ENCODE data around the gene CLPTM1L. TPM values are rescaled to one million over a fixed set of nuclear protein-coding genes. Genes with fewer than 3 reads are reported as not detected.

Gene CLPTM1L
- total RNA-seq, 4 donors from 2014 or later, result 65.0 to 165 (median 106) TPM

DNA sequence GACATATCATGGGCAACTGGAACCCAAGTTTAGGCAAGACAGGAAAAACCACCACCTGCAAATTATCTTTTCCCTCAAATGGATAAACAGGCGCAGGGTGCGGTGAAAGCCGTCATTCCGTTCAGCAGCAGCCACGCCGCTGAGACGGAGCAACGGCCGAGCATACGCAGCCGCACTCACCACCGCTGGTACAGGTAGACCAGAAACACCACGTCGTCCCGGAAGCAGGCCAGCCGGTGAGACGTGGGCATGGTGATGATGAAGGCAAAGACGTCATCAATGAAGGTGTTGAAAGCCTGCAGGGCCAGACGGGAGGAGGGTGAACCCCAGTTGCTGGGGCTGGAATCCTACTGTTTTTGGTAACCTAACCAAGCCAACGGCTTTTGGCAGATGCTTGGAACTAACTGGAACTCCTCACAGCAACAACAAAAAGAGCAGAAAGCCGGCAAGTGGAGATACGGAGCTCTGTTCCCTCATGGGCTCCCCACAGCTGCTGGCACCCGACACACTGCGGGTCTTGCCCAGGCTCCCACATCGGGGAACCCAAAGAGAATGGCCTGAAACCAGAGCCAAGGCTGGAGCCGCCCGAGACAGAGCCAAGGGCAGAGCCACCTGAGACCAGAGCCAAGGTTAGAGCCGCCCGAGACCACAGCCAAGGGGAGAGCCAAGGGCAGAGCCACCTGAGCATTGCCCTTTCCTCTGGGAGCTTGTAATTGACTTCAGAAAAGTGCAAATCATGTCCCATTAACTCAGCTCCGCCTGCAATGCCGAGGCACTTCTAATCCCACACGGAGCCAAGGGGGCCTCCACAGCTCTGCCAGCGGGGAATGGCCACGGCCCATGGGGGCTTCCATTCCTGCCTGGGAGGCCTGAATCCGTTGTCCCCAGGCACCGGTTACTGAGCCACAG lies 24.2 kb downstream of the CLPTM1L start:
- no peak for TF ChIP-seq CTCF (IDR thresholded peaks at IDR 0.05)
- DNase-seq (ENCODE audit: low spot score), result no peak
- no peak for ATAC-seq (ENCODE audit: low FRiP score)

- no peak for DNase-seq (ENCODE audit: low spot score)
- TF ChIP-seq CTCF (IDR thresholded peaks at IDR 0.05), result no peak
- ATAC-seq (ENCODE audit: low FRiP score), result no peak
Observed at GRCh38 chr5:1319436-1320256, 25.3 kb downstream of the CLPTM1L start.

DNA sequence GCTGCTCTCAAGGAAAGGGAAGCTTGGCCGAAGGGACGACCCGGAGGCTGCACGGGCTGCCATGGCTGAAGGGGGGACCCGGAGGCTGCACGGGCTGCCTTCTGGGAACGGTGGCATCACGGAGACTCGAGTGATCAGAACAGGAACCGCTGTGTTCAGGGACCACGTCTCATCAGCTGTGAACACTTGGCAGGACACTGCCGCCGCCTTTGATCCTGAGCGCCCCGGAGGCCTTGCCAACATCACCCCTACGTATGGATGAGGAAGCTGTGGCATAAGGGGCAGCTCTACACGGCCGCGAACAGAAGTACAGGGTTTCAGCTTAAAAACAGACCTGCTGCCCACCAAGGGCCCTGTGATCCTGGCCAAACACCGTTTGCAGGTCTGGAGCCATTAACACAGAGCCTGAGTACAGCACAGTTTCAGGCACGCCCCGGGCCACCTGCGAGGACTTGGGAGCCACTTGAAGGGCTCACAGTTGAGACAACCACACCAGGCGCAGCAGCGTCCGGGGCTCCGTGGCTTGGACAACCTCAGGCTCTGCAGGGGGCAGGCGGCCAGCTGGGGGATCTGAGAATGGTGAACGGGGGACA lies 26.1 kb downstream of the CLPTM1L start:
- DNase-seq (ENCODE audit: low spot score) (no peak), ATAC-seq (ENCODE audit: low FRiP score) (no peak)
- TF ChIP-seq CTCF (IDR thresholded peaks at IDR 0.05), result no peak

GRCh38 chr5:1317921-1318565 lies 26.9 kb downstream of the CLPTM1L start:
- no peak for ATAC-seq (ENCODE audit: low FRiP score)
- TF ChIP-seq CTCF (IDR thresholded peaks at IDR 0.05), result no peak
- no peak for DNase-seq (ENCODE audit: low spot score)

DNA sequence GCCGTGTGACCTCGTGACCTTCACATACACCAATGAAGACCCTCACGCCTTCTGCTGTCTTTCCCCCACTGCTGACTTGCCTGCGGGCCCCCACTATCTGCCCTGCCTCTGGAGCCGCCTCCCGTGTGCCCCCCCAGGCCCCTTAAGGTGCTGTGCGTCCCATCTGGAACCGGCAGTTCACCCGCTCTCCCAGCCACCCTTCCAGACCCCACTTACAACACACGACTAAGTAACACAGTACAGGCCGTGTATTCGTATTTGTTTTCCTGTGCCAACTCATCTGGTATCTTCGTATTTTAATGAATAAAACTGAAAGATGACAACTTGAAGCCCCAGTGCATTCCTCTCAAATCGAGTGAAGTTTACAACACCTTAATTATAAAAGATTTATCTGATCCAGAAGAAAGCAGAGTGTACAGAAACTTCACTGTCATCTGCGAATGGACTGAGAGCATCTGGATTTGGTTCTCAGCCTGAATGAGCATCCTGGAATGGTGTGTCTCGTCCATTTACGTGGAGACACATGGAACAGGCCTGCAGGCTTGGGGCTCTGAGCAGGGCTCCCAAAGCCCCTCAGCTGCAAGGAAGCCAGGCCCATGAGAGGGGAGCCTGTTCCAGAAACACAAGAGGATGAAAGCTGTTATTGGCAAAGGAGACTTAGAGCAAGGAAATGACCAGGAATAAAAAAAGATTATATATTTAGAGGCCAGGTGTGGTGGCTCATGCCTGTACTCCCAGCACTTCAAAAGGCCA lies 28.1 kb downstream of the CLPTM1L start:
- no peak for DNase-seq (ENCODE audit: low spot score)

More for the DNA sequence above, 28.1 kb downstream of the CLPTM1L start:
- no peak for TF ChIP-seq CTCF (IDR thresholded peaks at IDR 0.05)
- no peak for ATAC-seq (ENCODE audit: low FRiP score)

All from omental fat pad (tissue), 4 donors.